K562 (cell line): ENCODE data around the gene IMMP2L. TPM values are rescaled to one million over a fixed set of nuclear protein-coding genes. Genes with fewer than 3 reads are reported as not detected.

Source experiments
- ATAC-seq: fragments of 200-7000 bp; cut with Tn5 transposase; 3 replicates; pipeline ENCODE4 v1.9.1; 2020; ENCODE audit warnings: moderate library complexity
- BruUV-seq: library from RNA; stranded (reverse); fragments of 400-500 nt; replicated peaks from 2 replicates; lab custom pipeline; 2021; lab: Mats Ljungman, UMichigan
- CTCF ChIA-PET: fragments of 300-600 bp; formaldehyde crosslinking; extraction: SDS; loops from one replicate; lab custom pipeline; 2021; ENCODE audit warnings: low intra/inter-chr PET ratio; lab: Yijun Ruan, JAX
- POLR2A ChIA-PET: fragments of 300-600, 350-650 bp; sonication (Branson Sonifier 250); formaldehyde crosslinking; extraction: SDS; loops from one replicate; lab custom pipeline; 2021; ENCODE audit warnings: antibody characterized with exemption, inconsistent platforms; lab: Yijun Ruan, JAX
- DNase-seq, 4 experiments: peaks; one replicate each; pipeline versions ENCODE4 v3.0.0 to v3.0.0-alpha.2; 2011 to 2018; ENCODE audit warnings: low spot score in 3 of 4, mixed read lengths in 3 of 4; ENCODE audit errors: extremely low read depth in 1 of 4
- FAIRE-seq: peaks from 2 replicates; lab custom pipeline; 2011; peaks lifted over from hg19 to GRCh38; lab: Jason Lieb, UNC
- H2AFZ ChIP-seq: 2 replicates; pipeline ENCODE4 v1.6.0; 2011; ENCODE audit warnings: low read depth, low read length, control low read depth, inconsistent platforms
- H3K27ac ChIP-seq: fragments of 200-600 bp; 3 replicates; pipeline ENCODE4 v1.8.0; 2011; ENCODE audit warnings: low read depth, mild to moderate bottlenecking, control low read depth, inconsistent platforms, low read length, moderate library complexity, mixed read lengths; ENCODE audit errors: extremely low read depth
- H3K27me3 ChIP-seq, 2 experiments: fragments of 300-600 bp in 1 of 2; 2 replicates in 1 of 2; 3 replicates in 1 of 2; pipeline versions ENCODE4 v1.6.0 to v1.8.0; 2011; ENCODE audit warnings: inconsistent platforms in 2 of 2, low read length in 2 of 2, mild to moderate bottlenecking in 1 of 2, mixed read lengths in 1 of 2, moderate library complexity in 1 of 2; ENCODE audit not compliant: control insufficient read depth in 2 of 2, insufficient read depth in 2 of 2
- H3K36me3 ChIP-seq: fragments of 300-600 bp; 3 replicates; pipeline ENCODE4 v1.8.0; 2011; ENCODE audit warnings: mild to moderate bottlenecking, low read length, inconsistent platforms; ENCODE audit not compliant: control insufficient read depth, insufficient read depth
- H3K4me1 ChIP-seq, 2 experiments: fragments of 200-600 bp in 1 of 2; replicated peaks in 1 of 2; 2 replicates in 1 of 2; 3 replicates in 1 of 2; pipeline versions ENCODE4 v1.5.1 to v1.8.0; 2011; ENCODE audit warnings: inconsistent platforms in 2 of 2, low read length in 2 of 2, mild to moderate bottlenecking in 1 of 2, mixed read lengths in 1 of 2, moderate library complexity in 1 of 2; ENCODE audit not compliant: control insufficient read depth in 2 of 2, insufficient read depth in 2 of 2
- H3K4me2 ChIP-seq: 2 replicates; pipeline ENCODE4 v1.6.1; 2011; ENCODE audit warnings: low read length, control low read depth, inconsistent platforms, mixed read lengths; ENCODE audit not compliant: insufficient read depth
- H3K4me3 ChIP-seq: fragments of 200-600 bp; sonication (generic), shearing (Covaris generic); 2 replicates; pipeline ENCODE4 v1.5.1; 2016; ENCODE audit warnings: control low read depth, inconsistent platforms
- H3K79me2 ChIP-seq: fragments of 200-600 bp; 3 replicates; pipeline ENCODE4 v1.8.0; 2011; ENCODE audit warnings: low read length, inconsistent platforms; ENCODE audit not compliant: control insufficient read depth, insufficient read depth
- H3K9ac ChIP-seq, 2 experiments: 2 replicates each; pipeline versions ENCODE4 v1.6.0 to v1.6.1; 2011; ENCODE audit warnings: low read depth in 2 of 2, low read length in 2 of 2, control low read depth in 1 of 2, inconsistent platforms in 1 of 2, mild to moderate bottlenecking in 1 of 2, mixed read lengths in 1 of 2; ENCODE audit not compliant: insufficient read depth in 1 of 2
- H3K9me1 ChIP-seq: one replicate; pipeline ENCODE4 v1.6.0; 2011; ENCODE audit warnings: inconsistent platforms, mild to moderate bottlenecking, low read length, moderate library complexity; ENCODE audit not compliant: control insufficient read depth, insufficient read depth
- H3K9me3 ChIP-seq: replicated peaks from 2 replicates; pipeline ENCODE4 v1.5.1; 2011; ENCODE audit warnings: low read depth, low read length, inconsistent platforms; ENCODE audit not compliant: control insufficient read depth, insufficient read depth
- H4K20me1 ChIP-seq: replicated peaks from 2 replicates; pipeline ENCODE4 v1.6.1; 2011; ENCODE audit warnings: low read length, inconsistent platforms, mixed read lengths; ENCODE audit not compliant: control insufficient read depth, insufficient read depth
- ATF1 ChIP-seq, 2 experiments: fragments of 450-650 bp in 1 of 2; IDR thresholded peaks; 2 replicates each; pipeline ENCODE4 v1.6.1; 2016; ENCODE audit warnings: missing compliant biosample characterization in 1 of 2, missing genetic modification characterization in 1 of 2
- ATF3 ChIP-seq, 2 experiments: fragments of 450-650 bp in 1 of 2; sonication (generic) in 1 of 2; formaldehyde crosslinking in 1 of 2; IDR thresholded peaks in 1 of 2; conservative IDR thresholded peaks in 1 of 2; 2 replicates each; pipeline versions ENCODE4 v1.6.1 to v1.8.1; 2016 to 2023; ENCODE audit warnings: mild to moderate bottlenecking in 2 of 2, moderate library complexity in 2 of 2, inconsistent platforms in 1 of 2, missing genetic modification reagents in 1 of 2
- CEBPG ChIP-seq, 3 experiments: fragments of 200-800 bp in 1 of 3; sonication (Bioruptor generic) in 1 of 3; sonication (generic) in 1 of 3; formaldehyde crosslinking in 1 of 3; IDR thresholded peaks in 2 of 3; conservative IDR thresholded peaks in 1 of 3; 2 replicates each; pipeline versions ENCODE4 v1.6.1 to v1.8.0; 2016 to 2022; ENCODE audit warnings: missing compliant biosample characterization in 2 of 3, missing genetic modification characterization in 2 of 3, mild to moderate bottlenecking in 1 of 3, missing genetic modification reagents in 1 of 3
- CHD4 ChIP-seq: fragments of 200-600 bp; sonication (generic); IDR thresholded peaks from 3 replicates; pipeline ENCODE4 v1.6.1; 2012; ENCODE audit warnings: low read depth, mild to moderate bottlenecking, mixed read lengths, low read length, inconsistent platforms; ENCODE audit not compliant: insufficient read depth, insufficient replicate concordance, poor library complexity, severe bottlenecking
- CREM ChIP-seq: IDR thresholded peaks from 2 replicates; pipeline ENCODE4 v1.6.1; 2014; ENCODE audit warnings: antibody characterized with exemption, low read depth
- DMBX1 ChIP-seq: fragments of 250-450 bp; sonication (Bioruptor Pico); IDR thresholded peaks from 2 replicates; pipeline ENCODE4 v1.8.0; 2022; ENCODE audit warnings: inconsistent platforms, mild to moderate bottlenecking, moderate library complexity, borderline replicate concordance
- E2F3 ChIP-seq: fragments of 250-450 bp; sonication (Bioruptor Pico); IDR thresholded peaks from 2 replicates; pipeline ENCODE4 v1.4.0; 2020; ENCODE audit warnings: mild to moderate bottlenecking
- ETS2 ChIP-seq: IDR thresholded peaks from 2 replicates; pipeline ENCODE4 v1.6.1; 2016; ENCODE audit warnings: borderline replicate concordance, missing genetic modification characterization, mild to moderate bottlenecking, moderate library complexity, missing compliant biosample characterization; ENCODE audit not compliant: poor library complexity, severe bottlenecking
- HDAC1 ChIP-seq, 2 experiments: fragments of 450-650 bp; IDR thresholded peaks; 2 replicates each; pipeline ENCODE4 v1.6.1; 2016 to 2017; ENCODE audit warnings: inconsistent platforms in 1 of 2, mild to moderate bottlenecking in 1 of 2, moderate library complexity in 1 of 2
- HDAC2 ChIP-seq: fragments of 450-650 bp; IDR thresholded peaks from 2 replicates; pipeline ENCODE4 v1.6.1; 2016; ENCODE audit warnings: mild to moderate bottlenecking
- HEY1 ChIP-seq: fragments of 250-450 bp; sonication (Bioruptor Pico); IDR thresholded peaks from 2 replicates; pipeline ENCODE4 v1.5.0; 2020; ENCODE audit warnings: mild to moderate bottlenecking, moderate library complexity, borderline replicate concordance
- ILK ChIP-seq: fragments of 450-650 bp; IDR thresholded peaks from 2 replicates; pipeline ENCODE4 v1.6.1; 2016; ENCODE audit warnings: missing genetic modification characterization, low read depth, mild to moderate bottlenecking, missing compliant biosample characterization, moderate library complexity, borderline replicate concordance
- LEF1 ChIP-seq: fragments of 450-650 bp; IDR thresholded peaks from 2 replicates; pipeline ENCODE4 v1.6.1; 2016; ENCODE audit warnings: mild to moderate bottlenecking
- MTA1 ChIP-seq: fragments of 450-650 bp; IDR thresholded peaks from 2 replicates; pipeline ENCODE4 v1.6.1; 2017; ENCODE audit warnings: borderline replicate concordance
- NR2C1 ChIP-seq, 2 experiments: fragments of 450-650 bp; IDR thresholded peaks; 2 replicates each; pipeline ENCODE4 v1.6.1; 2017; ENCODE audit warnings: mild to moderate bottlenecking in 2 of 2, antibody characterized with exemption in 1 of 2, inconsistent platforms in 1 of 2, missing compliant biosample characterization in 1 of 2, missing genetic modification characterization in 1 of 2
- THRAP3 ChIP-seq: fragments of 450-650 bp; IDR thresholded peaks from 2 replicates; pipeline ENCODE4 v1.6.1; 2016; ENCODE audit warnings: mild to moderate bottlenecking, inconsistent platforms, borderline replicate concordance
- ZNF311 ChIP-seq: fragments of 250-450 bp; sonication (Bioruptor Pico); IDR thresholded peaks from 2 replicates; pipeline ENCODE4 v1.4.0; 2020; ENCODE audit warnings: mild to moderate bottlenecking, moderate library complexity
- ZNF696 ChIP-seq: fragments of 250-450 bp; sonication (Bioruptor Pico); conservative IDR thresholded peaks from 2 replicates; pipeline ENCODE4 v1.4.0; 2020; ENCODE audit warnings: mild to moderate bottlenecking, moderate library complexity
- ZSCAN29 ChIP-seq: fragments of 450-650 bp; IDR thresholded peaks from 2 replicates; pipeline ENCODE4 v1.6.1; 2017
- WGBS: fragments of 100-300 bp; shearing (Covaris generic); methylation state at CpG from one replicate; pipeline ENCODE4 v1.1.6; 2016; ENCODE audit warnings: low coverage, mixed read lengths; ENCODE audit not compliant: insufficient coverage; ENCODE audit errors: missing lambda C conversion rate; 5-methylcytosine and 5-hydroxymethylcytosine counted together
- in situ Hi-C: fragments of 300-500 bp; cut with MboI; formaldehyde crosslinking; loops from 4 replicates; pipeline ENCODE4 v1.15.0; 2018; ENCODE audit warnings: inconsistent platforms, mixed read lengths
- intact Hi-C: fragments of 100-400 bp; cut with micrococcal nuclease; formaldehyde crosslinking; loops from 2 replicates; pipeline ENCODE4 v1.14.2; 2022
- polyA plus RNA-seq, 8 experiments: library from polyadenylated mRNA; depleted of rRNA in 4 of 8; stranded (reverse) in 5 of 8; unstranded in 3 of 8; fragments of >200 nt; fragmentation: Nextera tagmentation in 2 of 8; fragmentation: Illumina TruSeq in 1 of 8; extraction: Ambion mirVana in 2 of 8; extraction: Trizol in 1 of 8; gene quantifications; 2 replicates each; pipeline versions ENCODE4 v1.2.1 to v1.2.3, GENCODE V29; 2011 to 2014; ENCODE audit warnings: inconsistent platforms in 1 of 8, missing spikeins in 1 of 8
- total RNA-seq, 7 experiments: library from RNA; depleted of rRNA in 6 of 7; stranded (reverse); fragments of >200 nt in 6 of 7; fragmentation: Illumina TruSeq in 2 of 7; extraction: Trizol in 2 of 7; gene quantifications; 2 replicates each; pipeline versions ENCODE4 v1.2.1 to v1.2.3, GENCODE V29; 2011 to 2021; ENCODE audit warnings: low replicate concordance in 1 of 7
- TF ChIP-seq, protein P1 (sequence below): fragments of 250-450 bp; sonication (Bioruptor Pico); IDR thresholded peaks from 2 replicates; pipeline ENCODE4 v1.4.0; 2020; ENCODE audit warnings: borderline replicate concordance

IMMP2L gene
- total and polyA plus RNA-seq, 9 of the 15 experiments (the other 6 are each of a cell fraction or from before 2014, with no cell fraction given), result 29.7 to 116 (median 53.0) TPM

DNA sequence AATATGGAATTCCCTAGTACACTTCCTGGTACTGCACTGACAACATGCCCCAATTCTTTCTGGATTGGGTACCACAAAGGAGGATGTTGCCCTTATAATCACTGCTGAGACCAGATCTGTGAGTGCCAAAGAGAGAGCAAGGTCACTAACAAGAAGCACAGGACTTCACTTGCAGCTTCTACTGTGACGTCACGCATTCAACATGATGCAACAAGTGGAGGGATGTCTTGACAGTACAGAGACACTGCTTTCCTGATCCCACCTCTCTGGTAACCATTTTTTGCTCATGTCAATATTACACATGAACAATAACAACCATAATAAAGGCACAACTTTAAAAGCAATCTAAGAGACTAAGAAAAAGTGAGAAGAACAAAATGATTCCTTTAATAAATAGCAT lies 885.5 kb downstream of the IMMP2L start:
- 5% methylated on average over 2 of the region's 2 CpGs for WGBS
- H3K9me1 ChIP-seq, result no peaks in the 10 kb centered on the region
- no peak overlapping the region for H3K4me2 ChIP-seq
- no peak for ATAC-seq
- no peaks in the 10 kb centered on the region for H3K36me3 ChIP-seq
- H3K9ac ChIP-seq, result no peak overlapping the region
- H3K27me3 ChIP-seq, result no peaks in the 10 kb centered on the region
- in situ Hi-C loops (no loop called here), intact Hi-C loops (no loop called here)
- H3K27ac ChIP-seq, result no peak overlapping the region
- H3K9me3 ChIP-seq, result no peaks in the 10 kb centered on the region
- FAIRE-seq, result no peak
- no peaks in the 10 kb centered on the region for H3K79me2 ChIP-seq
- no TSS peak for BruUV-seq
- no peaks in the 10 kb centered on the region for H3K4me1 ChIP-seq
- no peaks in the 10 kb centered on the region for H4K20me1 ChIP-seq
- ChIA-PET POLR2A (no interaction called here), CTCF (no interaction called here)
- H2AFZ ChIP-seq, result no peak overlapping the region
- no peak for DNase-seq
- no peak overlapping the region for H3K4me3 ChIP-seq
- no peak for TF ChIP-seq ATF1 (CRISPR knock-in tag; IDR thresholded peaks at IDR 0.05)
- TF ChIP-seq ATF1 (tag; IDR thresholded peaks at IDR 0.05), result peak; percentile 83
- no peak for TF ChIP-seq ZSCAN29
- TF ChIP-seq HEY1 (CRISPR knock-in tag), result no peak
- no peak for TF ChIP-seq MTA1
- TF ChIP-seq LEF1, result no peak
- TF ChIP-seq CEBPG (CRISPR knock-in tag; IDR thresholded peaks at IDR 0.05), result no peak
- 0 out of 4 replicates have a peak, but pooled peaks of 1 of the 2 experiments have one; percentile 23 for TF ChIP-seq CEBPG (tag; conservative IDR thresholded peaks at IDR 0.05 in 1 of 2, IDR thresholded peaks at IDR 0.05 in 1 of 2)
- TF ChIP-seq DMBX1 (CRISPR knock-in tag), result no peak
- no peak for TF ChIP-seq E2F3 (CRISPR knock-in tag)
- TF ChIP-seq HDAC2, result no peak
- no peak for TF ChIP-seq ZNF311 (CRISPR knock-in tag)
- no peak for TF ChIP-seq ZNF696 (CRISPR knock-in tag)
- TF ChIP-seq NR2C1 (IDR thresholded peaks at IDR 0.05), result no peak
- TF ChIP-seq NR2C1 (tag; IDR thresholded peaks at IDR 0.05), result no peak
- no peak for TF ChIP-seq ETS2 (tag)
- TF ChIP-seq, protein P1, sequence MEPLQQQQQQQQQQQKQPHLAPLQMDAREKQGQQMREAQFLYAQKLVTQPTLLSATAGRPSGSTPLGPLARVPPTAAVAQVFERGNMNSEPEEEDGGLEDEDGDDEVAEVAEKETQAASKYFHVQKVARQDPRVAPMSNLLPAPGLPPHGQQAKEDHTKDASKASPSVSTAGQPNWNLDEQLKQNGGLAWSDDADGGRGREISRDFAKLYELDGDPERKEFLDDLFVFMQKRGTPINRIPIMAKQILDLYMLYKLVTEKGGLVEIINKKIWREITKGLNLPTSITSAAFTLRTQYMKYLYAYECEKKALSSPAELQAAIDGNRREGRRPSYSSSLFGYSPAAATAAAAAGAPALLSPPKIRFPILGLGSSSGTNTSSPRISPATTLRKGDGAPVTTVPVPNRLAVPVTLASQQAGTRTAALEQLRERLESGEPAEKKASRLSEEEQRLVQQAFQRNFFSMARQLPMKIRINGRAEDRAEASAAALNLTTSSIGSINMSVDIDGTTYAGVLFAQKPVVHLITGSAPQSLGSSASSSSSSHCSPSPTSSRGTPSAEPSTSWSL (CRISPR knock-in tag), result no peak
- TF ChIP-seq HDAC1 (IDR thresholded peaks at IDR 0.05), result no peak
- peak; percentile 55 for TF ChIP-seq CREM
- TF ChIP-seq ATF3 (IDR thresholded peaks at IDR 0.05), result peak; percentile 51
- no peak for TF ChIP-seq ATF3 (CRISPR knock-in tag; conservative IDR thresholded peaks at IDR 0.05)
- TF ChIP-seq ILK (tag), result no peak
- no peak for TF ChIP-seq THRAP3
- no peak for TF ChIP-seq CHD4
